ENCODE data around the gene MDP1. TPM values are rescaled to one million over a fixed set of nuclear protein-coding genes. Genes with fewer than 3 reads are reported as not detected.
"Not testable (repeated sequence)": the region's sequence is repeated elsewhere in the genome, so short reads cannot be mapped to it uniquely, and the experiment has no call there.

MDP1 gene
- total RNA-seq, 3 donors from 2014 or later, result 13.1 to 20.8 (median 17.1) TPM

DNA sequence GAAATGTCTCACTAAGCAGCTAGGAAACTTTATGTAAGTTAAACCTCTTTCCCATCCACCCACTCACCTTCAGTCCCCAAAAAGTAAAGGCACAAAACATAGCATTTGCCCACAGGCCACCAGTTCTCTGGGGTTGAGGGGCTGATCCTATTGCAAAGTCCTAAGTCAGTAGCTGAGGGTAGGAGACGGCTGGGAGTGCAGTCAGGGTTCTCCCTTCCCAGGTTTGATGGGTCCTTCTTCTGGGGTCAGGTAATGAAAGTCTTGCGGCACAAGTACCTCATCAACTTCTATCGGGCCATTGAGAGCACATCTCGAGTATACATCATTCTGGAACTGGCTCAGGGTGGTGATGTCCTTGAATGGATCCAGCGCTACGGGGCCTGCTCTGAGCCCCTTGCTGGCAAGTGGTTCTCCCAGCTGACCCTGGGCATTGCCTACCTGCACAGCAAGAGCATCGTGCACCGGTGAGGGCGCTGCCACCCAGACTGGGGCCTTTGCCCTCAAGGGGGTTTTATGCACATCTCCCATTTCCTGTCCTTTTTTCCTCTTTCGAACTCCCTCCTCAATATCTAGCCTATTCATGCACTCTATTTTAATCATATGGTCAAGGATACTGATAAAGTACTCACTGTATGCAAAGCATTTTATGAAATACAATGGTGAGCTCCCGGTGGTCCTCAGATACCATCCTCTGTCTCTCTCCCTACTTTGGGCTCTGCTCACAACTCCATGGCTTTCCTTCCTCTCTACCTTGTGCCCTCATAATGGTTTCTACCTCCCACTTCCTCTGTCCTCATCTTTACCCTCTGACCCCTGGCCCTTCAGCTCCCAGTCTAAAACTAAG, 9.4 kb downstream of the MDP1 start:
- no peak overlapping the region for H3K4me3 ChIP-seq
- no peak for TF ChIP-seq POLR2A (IDR thresholded peaks at IDR 0.05)
- no peaks in the 10 kb centered on the region for H3K27me3 ChIP-seq
- no peaks in the 10 kb centered on the region for H3K36me3 ChIP-seq
- DNase-seq (ENCODE audit: low spot score in 2 of 2), result no peak
- no peaks in the 10 kb centered on the region for H3K4me1 ChIP-seq
- no peak overlapping the region for H3K27ac ChIP-seq
- H3K9me3 ChIP-seq, result no peaks in the 10 kb centered on the region
- intact Hi-C loops (cut with DNase I; ENCODE audit: low total_unique reads), result no loop called here

DNA sequence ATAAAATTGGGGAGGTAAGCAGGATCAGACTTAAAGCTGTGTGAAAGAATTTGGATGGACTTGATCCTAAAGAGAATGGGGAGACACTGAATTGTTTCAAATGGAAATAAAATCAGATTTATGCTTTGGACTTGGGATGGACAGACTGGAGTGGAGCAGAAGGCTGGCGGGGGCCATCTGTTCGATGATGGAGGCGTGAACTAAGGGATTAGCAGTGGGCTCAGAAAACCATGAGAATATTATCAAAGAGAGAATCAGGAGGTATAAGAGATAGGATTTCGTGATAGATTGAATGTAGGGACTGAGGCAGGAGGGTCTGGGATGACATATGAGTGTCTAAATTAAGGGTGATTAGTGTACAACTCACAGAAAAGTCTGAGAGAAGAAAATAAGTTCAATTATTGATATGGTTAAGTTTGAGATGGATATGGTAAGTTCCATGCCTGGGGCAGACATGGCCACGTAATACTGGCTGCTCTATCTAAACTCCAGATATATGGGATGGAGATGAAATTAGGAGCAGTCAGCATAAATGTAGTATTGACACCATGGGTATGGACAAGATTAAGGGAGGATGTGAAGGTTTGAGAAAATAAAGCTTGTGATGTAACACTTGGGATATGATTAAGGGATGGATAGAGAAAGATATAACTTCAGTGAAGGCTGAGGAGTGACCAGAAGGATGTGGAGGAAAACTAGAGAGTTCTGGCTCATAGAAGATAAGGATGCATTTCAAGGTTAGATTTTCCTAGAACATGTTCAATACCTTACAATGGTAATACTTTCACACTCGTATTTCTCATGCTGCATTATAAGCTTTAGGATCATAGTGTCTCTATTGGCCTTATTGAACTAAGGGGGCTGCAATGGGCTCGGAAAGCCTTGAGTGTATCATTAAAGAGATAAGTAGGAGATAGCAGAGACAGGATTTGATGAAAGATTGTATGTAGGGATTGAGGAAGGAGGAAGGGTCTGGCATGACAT, 11.4 kb downstream of the MDP1 start:
- no peak for TF ChIP-seq POLR2A (IDR thresholded peaks at IDR 0.05)
- TF ChIP-seq, protein P1, sequence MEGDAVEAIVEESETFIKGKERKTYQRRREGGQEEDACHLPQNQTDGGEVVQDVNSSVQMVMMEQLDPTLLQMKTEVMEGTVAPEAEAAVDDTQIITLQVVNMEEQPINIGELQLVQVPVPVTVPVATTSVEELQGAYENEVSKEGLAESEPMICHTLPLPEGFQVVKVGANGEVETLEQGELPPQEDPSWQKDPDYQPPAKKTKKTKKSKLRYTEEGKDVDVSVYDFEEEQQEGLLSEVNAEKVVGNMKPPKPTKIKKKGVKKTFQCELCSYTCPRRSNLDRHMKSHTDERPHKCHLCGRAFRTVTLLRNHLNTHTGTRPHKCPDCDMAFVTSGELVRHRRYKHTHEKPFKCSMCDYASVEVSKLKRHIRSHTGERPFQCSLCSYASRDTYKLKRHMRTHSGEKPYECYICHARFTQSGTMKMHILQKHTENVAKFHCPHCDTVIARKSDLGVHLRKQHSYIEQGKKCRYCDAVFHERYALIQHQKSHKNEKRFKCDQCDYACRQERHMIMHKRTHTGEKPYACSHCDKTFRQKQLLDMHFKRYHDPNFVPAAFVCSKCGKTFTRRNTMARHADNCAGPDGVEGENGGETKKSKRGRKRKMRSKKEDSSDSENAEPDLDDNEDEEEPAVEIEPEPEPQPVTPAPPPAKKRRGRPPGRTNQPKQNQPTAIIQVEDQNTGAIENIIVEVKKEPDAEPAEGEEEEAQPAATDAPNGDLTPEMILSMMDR (IDR thresholded peaks at IDR 0.05), result no peak
- no peak for TF ChIP-seq POLR2AphosphoS5 (IDR thresholded peaks at IDR 0.05)
- no peaks in the 10 kb centered on the region for H3K27me3 ChIP-seq
- no peak overlapping the region for H3K4me3 ChIP-seq
- DNase-seq (ENCODE audit: low spot score in 2 of 2), result no peak
- no peaks in the 10 kb centered on the region for H3K36me3 ChIP-seq
- no peaks in the 10 kb centered on the region for H3K4me1 ChIP-seq
- H3K9me3 ChIP-seq, result no peaks in the 10 kb centered on the region
- H3K27ac ChIP-seq, result no peak overlapping the region
- intact Hi-C loops (cut with DNase I; ENCODE audit: low total_unique reads), result no loop called here

DNA sequence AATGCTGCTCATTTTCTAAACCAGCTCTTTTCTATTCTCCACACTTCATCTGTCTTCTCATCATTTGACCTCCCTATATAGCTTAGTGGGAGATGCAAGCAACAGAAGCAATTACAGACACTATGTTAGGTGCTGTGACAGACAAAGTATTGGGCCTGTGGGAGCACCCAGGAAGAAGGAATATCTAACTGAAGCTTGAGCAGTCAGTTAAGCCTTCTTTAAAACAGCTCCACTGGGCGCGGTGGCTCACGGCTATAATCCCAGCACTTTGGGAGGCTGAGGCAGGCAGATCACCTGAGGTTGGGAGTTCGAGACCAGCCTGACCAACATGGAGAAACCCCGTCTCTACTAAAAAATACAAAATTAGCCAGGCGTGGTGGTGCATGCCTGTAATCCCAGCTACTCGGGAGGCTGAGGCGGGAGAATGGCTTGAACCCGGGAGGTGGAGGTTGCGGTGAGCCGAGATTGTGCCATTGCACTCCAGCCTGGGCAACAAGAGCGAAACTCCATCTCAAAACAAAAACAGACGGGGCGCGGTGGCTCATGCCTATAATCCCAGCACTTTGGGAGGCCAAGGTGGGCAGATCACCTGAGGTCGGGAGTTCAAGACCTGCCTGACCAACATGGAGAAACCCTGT, 12.5 kb downstream of the MDP1 start:
- H3K4me1 ChIP-seq; H3K27me3 ChIP-seq; DNase-seq (ENCODE audit: low spot score in 2 of 2); intact Hi-C loops (cut with DNase I; ENCODE audit: low total_unique reads); H3K4me3 ChIP-seq; H3K27ac ChIP-seq; H3K36me3 ChIP-seq; H3K9me3 ChIP-seq: not testable (repeated sequence)

DNA sequence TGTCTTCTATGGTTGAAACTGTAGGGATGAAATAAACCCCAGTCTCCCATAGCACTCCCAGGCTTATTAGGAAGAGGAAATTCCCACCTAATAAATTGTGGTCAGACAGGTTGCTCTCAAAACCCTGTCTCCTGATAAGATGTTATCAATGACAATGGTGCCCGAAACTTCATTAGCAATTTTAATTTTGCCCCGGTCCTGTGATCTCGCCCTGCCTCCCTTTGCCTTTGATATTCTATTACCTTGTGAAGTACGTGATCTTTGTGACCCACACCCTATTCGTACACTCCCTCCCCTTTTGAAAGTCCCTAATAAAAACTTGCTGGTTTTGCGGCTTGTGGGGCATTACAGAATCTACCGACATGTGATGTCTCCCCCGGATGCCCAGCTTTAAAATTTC, 13.3 kb downstream of the MDP1 start:
- H3K4me1 ChIP-seq; DNase-seq (ENCODE audit: low spot score in 2 of 2); H3K9me3 ChIP-seq; H3K27me3 ChIP-seq; intact Hi-C loops (cut with DNase I; ENCODE audit: low total_unique reads); H3K27ac ChIP-seq; H3K36me3 ChIP-seq; H3K4me3 ChIP-seq: not testable (repeated sequence)

DNA sequence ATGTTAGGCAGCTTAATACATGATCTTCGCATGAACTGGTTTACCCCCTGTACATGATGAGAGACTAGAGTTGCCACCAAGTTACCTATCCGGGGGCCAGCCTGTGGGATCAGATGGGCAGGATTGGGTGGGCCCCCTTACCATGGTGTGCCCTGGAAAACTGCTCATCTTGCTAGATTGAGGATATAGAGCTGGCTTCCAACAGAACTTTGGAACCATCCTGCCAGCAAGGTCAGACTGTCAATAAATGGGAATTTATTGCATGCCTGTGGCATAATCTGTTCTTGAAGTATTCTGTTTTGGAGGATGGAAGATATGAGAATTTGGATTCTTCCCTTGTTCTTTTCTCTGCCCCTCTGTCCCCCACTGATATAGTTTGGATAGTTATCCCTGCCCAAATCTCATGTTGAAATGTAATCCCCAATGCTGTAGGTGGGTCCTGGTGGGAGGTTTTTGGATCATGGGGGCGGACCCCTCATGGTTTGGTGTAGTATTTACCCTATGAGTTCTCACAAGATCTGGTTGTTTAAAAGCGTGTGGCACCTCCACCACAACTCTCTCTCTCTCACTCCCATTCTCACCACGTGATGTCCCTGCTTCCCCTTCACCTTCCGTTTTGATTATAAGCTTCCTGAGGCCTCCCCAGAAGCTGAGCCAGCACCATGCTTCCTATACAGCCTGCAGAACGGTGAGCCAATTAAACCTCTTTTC, 16.9 kb downstream of the MDP1 start:
- intact Hi-C loops (cut with DNase I; ENCODE audit: low total_unique reads), result no loop called here
- H3K27ac ChIP-seq, result no peak overlapping the region
- no peak for TF ChIP-seq POLR2A (IDR thresholded peaks at IDR 0.05)
- TF ChIP-seq POLR2AphosphoS5 (IDR thresholded peaks at IDR 0.05), result no peak
- TF ChIP-seq, protein P1 (IDR thresholded peaks at IDR 0.05), result no peak
- peaks cover 0 to 7% of the 10 kb centered on the region in 2 donors for H3K4me1 ChIP-seq
- H3K27me3 ChIP-seq, result no peaks in the 10 kb centered on the region
- H3K4me3 ChIP-seq, result no peak overlapping the region
- no peaks in the 10 kb centered on the region for H3K9me3 ChIP-seq
- no peaks in the 10 kb centered on the region for H3K36me3 ChIP-seq
- no peak for DNase-seq (ENCODE audit: low spot score in 2 of 2)

DNA sequence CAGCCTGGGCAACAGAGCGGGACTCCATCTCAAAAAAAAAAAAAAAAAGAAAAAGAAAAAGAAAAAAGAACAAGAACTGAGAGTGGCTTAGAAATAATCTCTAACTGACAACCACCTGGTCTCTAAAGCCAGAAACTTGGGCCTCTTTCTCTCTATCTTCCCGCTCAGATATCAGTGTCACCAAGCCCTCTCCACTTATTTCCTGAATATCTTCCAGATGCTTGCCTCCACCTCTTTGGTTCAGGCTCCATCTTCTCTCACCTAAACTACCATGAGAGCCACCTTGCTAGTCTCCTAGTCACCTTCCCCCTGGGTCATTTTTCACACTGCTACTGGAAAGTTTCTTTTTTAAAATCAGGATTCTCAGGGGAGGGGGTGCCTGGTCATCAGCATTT, 18.8 kb downstream of the MDP1 start:
- H3K27me3 ChIP-seq, result no peaks in the 10 kb centered on the region
- no peak overlapping the region for H3K4me3 ChIP-seq
- H3K9me3 ChIP-seq, result no peaks in the 10 kb centered on the region
- intact Hi-C loops (cut with DNase I; ENCODE audit: low total_unique reads), result no loop called here
- H3K27ac ChIP-seq, result no peak overlapping the region
- peaks cover 0 to 7% of the 10 kb centered on the region in 2 donors for H3K4me1 ChIP-seq
- no peaks in the 10 kb centered on the region for H3K36me3 ChIP-seq
- no peak for DNase-seq (ENCODE audit: low spot score in 2 of 2)
- no peak for TF ChIP-seq POLR2A (IDR thresholded peaks at IDR 0.05)
- TF ChIP-seq, protein P1 (IDR thresholded peaks at IDR 0.05), result no peak
